Hematopoietic multipotent progenitor cell (in vitro differentiated cells): Measurements from ENCODE around the gene PSMB2. TPM values are rescaled to one million over a fixed set of nuclear protein-coding genes. Genes with fewer than 3 reads are reported as not detected.

Experiments
- DNase-seq, 3 donors: peaks; one replicate each; pipeline ENCODE4 v3.0.0-alpha.2; 2011 to 2015; ENCODE audit warnings: low read depth in 2 of 3, low spot score in 2 of 3
- total RNA-seq: library from RNA; depleted of rRNA; stranded (reverse); fragments of >200 nt; gene quantifications from one replicate; pipeline ENCODE4 v1.2.3, GENCODE V29; 2012

PSMB2 gene
- total RNA-seq, 1 donor, result 14.3 TPM

- DNase-seq, result no peak
Measured at GRCh38 chr1:35574655-35575415, 66.5 kb downstream of the PSMB2 start.

- no peak for DNase-seq
Measured at GRCh38 chr1:35574125-35574654, 67.1 kb downstream of the PSMB2 start.

GRCh38 chr1:35573198-35574124, 67.9 kb downstream of the PSMB2 start, which contains the start of gene TFAP2E:
Gene TFAP2E, plus strand, starts transcription at chr1:35573314. Its CDS starts 264 bp downstream, at chr1:35573578.
- DNase-seq, result peak in 1 of 3 donors; percentile 54

- no peak for DNase-seq
Measured at GRCh38 chr1:35572296-35572695, 69.0 kb downstream of the PSMB2 start.

- no peak for DNase-seq
Measured at GRCh38 chr1:35571263-35571662, 70.1 kb downstream of the PSMB2 start.

GRCh38 chr1:35570589-35571137, 70.7 kb downstream of the PSMB2 start:
- DNase-seq, result no peak

- DNase-seq, result no peak
Measured at GRCh38 chr1:35569936-35570335, 71.4 kb downstream of the PSMB2 start.

- peak in 1 of 3 donors; percentile 82 for DNase-seq
Measured at GRCh38 chr1:35568975-35569395, 72.3 kb downstream of the PSMB2 start.

GRCh38 chr1:35567947-35568558, 73.3 kb downstream of the PSMB2 start:
- no peak for DNase-seq

GRCh38 chr1:35565742-35566133, 75.6 kb downstream of the PSMB2 start:
- DNase-seq, result no peak

- DNase-seq, result no peak
Measured at GRCh38 chr1:35564884-35565741, 76.2 kb downstream of the PSMB2 start.

- DNase-seq, result peak in 2 of 3 donors; percentile 78 to 84
Measured at GRCh38 chr1:35564037-35564883, 77.1 kb downstream of the PSMB2 start.

- DNase-seq, result no peak
Measured at GRCh38 chr1:35563166-35563565, 78.2 kb downstream of the PSMB2 start.

- no peak for DNase-seq
Measured at GRCh38 chr1:35561972-35562680, 79.2 kb downstream of the PSMB2 start.

- no peak for DNase-seq
Measured at GRCh38 chr1:35561297-35561971, 79.9 kb downstream of the PSMB2 start.

- DNase-seq, result no peak
Measured at GRCh38 chr1:35560256-35561225, 80.8 kb downstream of the PSMB2 start.
